WTC11 (cell line): ENCODE results near the gene SPATA22.

ENCODE experiments used
- AFF4 ChIP-seq: sonication (generic); formaldehyde crosslinking; IDR thresholded peaks from 2 replicates; pipeline ENCODE4 v1.8.1; 2023; ENCODE audit warnings: mild to moderate bottlenecking, missing genetic modification reagents, borderline replicate concordance
- ATF3 ChIP-seq: sonication (generic); formaldehyde crosslinking; conservative IDR thresholded peaks from 2 replicates; pipeline ENCODE4 v1.8.1; 2022; ENCODE audit warnings: mild to moderate bottlenecking, missing genetic modification reagents
- CBFB ChIP-seq: sonication (generic); formaldehyde crosslinking; IDR thresholded peaks from 2 replicates; pipeline ENCODE4 v1.8.1; 2022; ENCODE audit warnings: mild to moderate bottlenecking, low read depth, missing genetic modification reagents
- CREB1 ChIP-seq: sonication (generic); formaldehyde crosslinking; IDR thresholded peaks from 2 replicates; pipeline ENCODE4 v1.8.0; 2023; ENCODE audit warnings: mild to moderate bottlenecking, missing genetic modification reagents
- CTCF ChIP-seq: fragments of 200-600 bp; IDR thresholded peaks from 2 replicates; pipeline ENCODE4 v1.8.0; 2022; ENCODE audit warnings: antibody characterized with exemption
- ELF4 ChIP-seq: sonication (generic); formaldehyde crosslinking; IDR thresholded peaks from 2 replicates; pipeline ENCODE4 v1.8.1; 2022; ENCODE audit warnings: low read depth, mild to moderate bottlenecking, moderate library complexity, missing genetic modification reagents
- FOXK1 ChIP-seq: sonication (generic); formaldehyde crosslinking; IDR thresholded peaks from 2 replicates; pipeline ENCODE4 v1.8.0; 2022; ENCODE audit warnings: mild to moderate bottlenecking, moderate library complexity, missing genetic modification reagents
- JUN ChIP-seq: sonication (generic); formaldehyde crosslinking; IDR thresholded peaks from 2 replicates; pipeline ENCODE4 v1.8.0; 2023; ENCODE audit warnings: mild to moderate bottlenecking, missing genetic modification reagents
- NR3C1 ChIP-seq: sonication (generic); formaldehyde crosslinking; conservative IDR thresholded peaks from 2 replicates; pipeline ENCODE4 v1.8.1; 2023; ENCODE audit warnings: low read depth, mild to moderate bottlenecking, missing genetic modification reagents
- SP1 ChIP-seq: sonication (generic); formaldehyde crosslinking; conservative IDR thresholded peaks from 2 replicates; pipeline ENCODE4 v1.8.1; 2022; ENCODE audit warnings: missing genetic modification reagents
- STAT6 ChIP-seq: sonication (generic); formaldehyde crosslinking; conservative IDR thresholded peaks from 2 replicates; pipeline ENCODE4 v1.8.1; 2023; ENCODE audit warnings: mild to moderate bottlenecking, low read depth, missing genetic modification reagents, moderate library complexity
- ZBTB43 ChIP-seq: sonication (generic); formaldehyde crosslinking; IDR thresholded peaks from 2 replicates; pipeline ENCODE4 v1.8.1; 2023; ENCODE audit warnings: mild to moderate bottlenecking, missing genetic modification reagents
- ZNF425 ChIP-seq: fragments of 250-450 bp; sonication (Bioruptor Pico); conservative IDR thresholded peaks from 2 replicates; pipeline ENCODE4 v1.9.0; 2021; ENCODE audit warnings: mild to moderate bottlenecking

- TF ChIP-seq ZBTB43 (no peak), STAT6 (no peak), FOXK1 (CRISPR knock-in tag) (no peak), CTCF (no peak), CREB1 (CRISPR knock-in tag) (no peak), CBFB (CRISPR knock-in tag) (no peak), JUN (no peak), SP1 (no peak), ELF4 (CRISPR knock-in tag) (no peak), ATF3 (CRISPR knock-in tag) (no peak), ZNF425 (no peak), NR3C1 (CRISPR knock-in tag) (no peak), AFF4 (CRISPR knock-in tag) (no peak)
Measured at GRCh38 chr17:3418222-3418621, 53.4 kb downstream of the SPATA22 start.
